Activated CD4-positive, CD25-positive, alpha-beta regulatory T cell treated with anti-CD3 and anti-CD28 coated beads, Interleukin-2, amount 50 U/mL, for 16 hours (primary cell): ENCODE results near the gene FAM72B.
"Not testable (repeated sequence)": the region's sequence is repeated elsewhere in the genome, so short reads cannot be mapped to it uniquely, and the experiment has no call there.

Experiments
- DNase-seq: peaks from one replicate; pipeline ENCODE4 v3.0.0-alpha.2; 2020; ENCODE audit warnings: low read depth, low spot score

FAM72B gene

DNA sequence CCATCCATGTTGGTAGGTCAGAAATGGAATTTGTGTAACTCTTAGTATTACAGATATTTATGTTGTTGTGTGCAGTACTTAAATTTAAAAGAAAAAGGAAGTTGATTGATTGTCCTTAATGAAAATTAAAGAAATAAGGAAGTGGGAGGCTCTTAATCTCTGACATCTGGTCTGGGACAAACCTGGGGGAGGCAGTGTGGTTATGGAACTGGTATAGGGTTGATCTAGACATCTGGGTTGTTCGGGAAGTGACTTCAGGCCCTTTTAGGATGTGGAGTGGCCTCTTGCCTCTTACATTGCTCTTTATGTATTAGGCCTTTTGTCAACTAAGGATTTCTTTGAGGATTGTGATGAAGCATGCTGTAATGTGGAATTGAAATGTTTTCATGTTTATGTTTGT is 16.1 kb upstream of the FAM72B start:
- not testable (repeated sequence) for DNase-seq

DNA sequence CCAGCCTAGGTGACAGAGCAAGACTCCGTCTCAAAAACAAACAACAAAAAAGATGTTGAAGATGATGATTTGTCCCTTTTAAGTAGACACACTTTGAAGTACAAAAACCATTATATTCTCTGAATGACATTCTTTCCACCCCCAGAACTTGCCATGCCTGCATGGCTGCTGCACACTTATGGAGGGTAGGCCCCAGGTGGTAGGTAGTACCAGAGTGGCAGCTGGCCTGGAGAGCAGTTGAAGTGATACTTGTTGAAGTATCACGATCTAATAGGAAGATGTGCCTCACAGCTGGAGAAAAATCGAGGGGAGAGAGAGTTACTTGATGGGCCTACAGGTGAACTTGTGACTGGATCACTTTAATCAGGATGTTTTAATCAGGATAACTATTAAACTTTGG is 15.6 kb upstream of the FAM72B start:
- not testable (repeated sequence) for DNase-seq

DNA sequence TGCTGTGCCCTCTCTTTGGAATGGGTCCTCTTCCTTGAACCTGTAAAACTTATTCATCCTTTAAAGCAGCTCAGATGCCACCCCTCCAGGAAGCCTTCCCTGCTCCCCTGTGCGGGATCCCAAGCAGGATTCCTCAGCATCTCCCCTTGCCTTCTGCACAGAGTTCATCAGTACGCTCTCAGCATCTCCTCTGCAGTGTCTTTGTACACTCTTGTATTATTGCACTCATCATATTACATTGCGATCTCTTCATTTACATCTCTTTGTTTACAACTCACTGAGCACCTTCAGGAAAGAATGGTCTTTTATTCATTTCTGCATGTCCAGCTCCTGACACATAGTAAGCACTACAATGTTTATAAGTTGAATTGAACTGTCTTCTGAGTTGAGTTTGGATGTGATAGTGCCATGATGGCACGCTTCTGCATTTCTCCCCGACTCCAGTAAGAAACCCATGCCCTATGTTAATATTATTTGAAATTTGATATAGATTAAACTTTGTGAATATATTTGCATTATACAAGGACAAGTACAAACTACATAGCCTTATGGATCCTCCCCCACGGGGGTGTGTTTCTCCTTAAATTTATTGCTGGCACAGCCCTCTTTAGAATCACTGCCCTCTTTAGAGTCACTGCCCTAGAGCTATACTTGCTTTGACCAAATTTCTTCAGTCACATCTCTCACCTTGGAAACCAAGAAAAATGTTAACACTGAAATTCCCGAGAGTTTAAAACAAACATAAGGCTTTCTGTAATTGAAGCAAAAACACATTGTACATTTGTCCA is 13.1 kb upstream of the FAM72B start:
- DNase-seq = not testable (repeated sequence)

DNA sequence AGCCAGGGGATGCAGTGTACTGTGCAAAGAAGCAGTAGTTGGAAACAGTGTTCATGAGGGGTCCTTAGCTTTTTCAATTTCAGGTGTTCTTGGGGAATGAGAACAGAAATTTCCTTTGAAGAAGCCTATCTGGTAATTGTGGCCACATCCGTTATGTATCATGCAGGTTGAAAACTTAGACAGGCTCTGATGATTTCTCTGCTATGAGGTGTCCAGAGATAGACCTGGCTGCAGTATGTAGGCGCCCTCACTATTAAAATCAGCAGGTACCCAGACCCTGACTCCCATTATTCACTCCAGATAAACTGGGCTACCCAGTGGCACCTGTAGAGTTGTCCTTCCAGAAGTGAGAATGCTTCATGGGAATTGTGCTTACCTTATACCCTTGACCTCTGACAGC is 8.4 kb upstream of the FAM72B start:
- DNase-seq = not testable (repeated sequence)

DNA sequence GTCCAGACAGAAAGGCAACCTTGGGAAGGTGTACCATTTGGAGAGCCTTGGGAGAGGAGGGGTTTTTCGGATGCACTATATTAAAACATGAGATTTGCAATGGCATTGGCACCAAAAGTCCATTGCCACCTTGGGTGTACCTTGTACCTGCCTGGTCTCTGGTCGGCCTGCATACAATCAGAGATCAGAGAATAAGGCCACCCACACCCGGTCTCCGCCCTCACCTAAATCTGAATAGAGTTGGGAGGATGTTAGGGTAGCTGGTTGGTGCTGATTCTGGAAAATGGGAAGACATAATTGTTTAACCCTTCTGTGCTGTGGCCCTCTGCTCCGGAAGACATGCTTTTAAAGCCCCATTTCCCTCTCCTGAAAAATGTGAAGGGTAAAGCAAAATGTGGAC is 3.8 kb upstream of the FAM72B start:
- not testable (repeated sequence) for DNase-seq

DNA sequence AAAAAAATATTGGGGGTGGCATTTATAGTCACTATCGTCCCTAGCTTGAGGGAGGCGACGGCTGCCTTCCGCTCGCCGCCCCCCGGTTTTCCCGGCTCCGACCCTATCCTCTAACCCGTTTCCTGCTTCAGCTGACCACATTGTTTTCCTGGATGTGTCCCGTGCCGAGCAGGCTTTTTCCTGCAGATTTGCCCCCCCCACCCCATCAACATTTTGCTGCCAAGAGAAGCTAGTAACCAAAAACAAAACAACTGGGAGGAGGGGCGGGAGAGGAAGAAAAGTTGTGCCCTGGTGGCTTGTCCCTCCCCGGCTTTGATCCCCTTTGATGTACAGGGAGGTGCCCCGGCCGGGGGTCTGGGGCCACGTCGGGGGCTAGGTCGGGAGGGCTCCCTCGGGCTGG is 2.1 kb upstream of the FAM72B start:
- DNase-seq = not testable (repeated sequence)

DNA sequence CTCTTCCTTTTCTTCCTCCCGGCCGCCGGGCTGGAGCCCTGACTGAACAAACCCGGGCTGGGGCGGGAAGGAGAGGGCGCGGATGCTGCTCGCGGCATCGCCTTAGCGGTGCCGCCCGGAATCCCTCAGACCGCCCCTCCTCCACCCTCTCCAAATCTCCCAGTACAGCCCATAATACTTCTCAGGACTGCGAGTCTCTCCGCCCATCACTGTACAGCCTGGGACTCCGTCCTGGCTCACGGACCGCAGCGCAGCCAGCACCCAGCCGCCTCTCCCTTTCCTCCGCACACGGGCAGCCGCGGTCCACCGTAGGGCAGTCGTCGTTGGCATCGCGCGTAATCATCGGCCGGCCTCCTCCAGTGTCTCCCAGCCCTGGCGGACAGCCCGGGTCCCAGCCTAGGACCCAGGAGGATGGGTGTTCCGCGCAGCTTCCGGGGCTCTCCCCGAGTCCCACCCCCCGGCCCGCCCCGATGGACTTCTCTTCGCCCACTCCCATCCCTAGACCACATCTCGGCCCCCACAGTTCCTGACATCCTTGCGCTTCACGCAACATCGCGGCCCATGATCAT is 1.1 kb upstream of the FAM72B start:
- not testable (repeated sequence) for DNase-seq

DNA sequence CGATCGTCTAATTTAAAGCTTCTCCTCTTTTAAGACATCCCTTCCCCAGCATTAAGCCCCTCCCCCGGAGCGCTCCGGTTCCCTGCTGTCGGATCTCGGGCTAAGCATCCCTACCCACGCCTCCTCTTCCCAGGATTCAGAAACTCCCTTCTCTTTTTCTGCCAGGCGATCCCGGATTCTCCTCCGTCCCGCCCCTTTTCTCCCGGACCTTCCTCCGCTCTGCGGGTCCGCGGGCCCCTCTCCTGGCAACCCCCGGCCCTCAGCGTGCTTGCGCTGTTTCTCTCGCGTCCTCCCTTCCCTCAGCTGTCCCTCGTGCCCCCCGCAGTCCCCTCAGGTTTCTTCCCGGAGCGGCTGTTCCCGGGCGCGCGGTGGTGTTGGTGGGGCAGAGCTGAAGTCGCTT is 273 bp downstream of the FAM72B start:
- not testable (repeated sequence) for DNase-seq

DNA sequence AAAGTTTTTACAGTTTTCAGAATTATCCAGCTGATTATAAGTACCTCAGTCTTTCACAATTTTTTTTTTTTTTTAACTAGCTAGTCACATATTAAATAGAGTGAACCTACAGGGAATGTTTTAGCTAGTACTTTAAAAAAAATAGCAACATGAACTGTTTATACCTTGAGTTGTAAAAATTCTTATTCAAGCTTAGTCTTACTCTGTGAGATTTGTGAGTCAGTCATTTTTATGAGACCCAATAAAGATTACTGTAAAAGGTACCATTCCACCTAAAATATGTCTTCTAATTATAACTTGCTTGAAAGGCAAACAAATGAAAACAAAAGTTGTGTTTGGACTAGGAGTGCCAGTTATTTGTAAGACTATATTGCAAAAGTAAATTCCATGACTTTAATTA is 5.9 kb downstream of the FAM72B start:
- DNase-seq = not testable (repeated sequence)

DNA sequence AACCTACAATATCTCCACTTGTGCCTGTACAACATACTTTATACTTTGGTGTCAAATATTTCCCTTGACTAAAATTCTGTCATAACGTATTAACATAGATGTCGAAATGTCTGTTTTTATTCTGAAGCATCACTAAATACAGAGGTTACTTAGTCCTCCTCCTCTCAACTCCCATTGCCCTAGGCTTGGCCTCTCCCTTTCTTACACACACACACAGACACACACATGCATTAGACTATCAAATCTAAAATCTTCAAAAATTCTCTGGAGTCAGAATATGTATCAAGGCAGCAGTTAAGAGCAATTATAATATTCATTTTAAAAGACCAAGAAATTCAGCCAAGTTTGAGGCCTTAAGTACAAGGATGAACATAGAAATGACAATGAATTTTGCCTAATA is 7.5 kb downstream of the FAM72B start:
- not testable (repeated sequence) for DNase-seq

DNA sequence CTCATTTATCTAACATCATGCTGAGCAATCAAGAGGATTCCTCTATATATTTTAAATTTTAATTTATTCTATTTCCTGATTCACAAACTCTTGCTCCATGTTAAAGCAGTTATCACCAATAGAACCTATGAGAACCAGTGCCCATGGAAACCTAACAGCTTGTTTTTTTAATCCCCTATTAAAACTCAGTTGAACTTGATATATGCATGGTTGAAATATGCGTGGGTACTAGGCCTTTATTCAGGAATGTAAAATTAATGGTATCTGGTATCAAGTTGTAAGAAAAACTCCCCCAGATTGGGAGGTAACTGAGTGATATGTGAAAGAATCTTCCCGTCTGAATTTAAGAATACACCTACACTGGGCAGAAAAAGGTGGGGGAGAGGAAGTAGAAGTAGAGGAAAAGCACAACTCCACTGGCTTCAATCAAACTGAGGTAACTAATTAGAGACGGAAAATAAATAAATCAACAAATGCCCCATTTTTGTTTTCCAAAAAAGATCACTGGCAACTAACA is 15.9 kb downstream of the FAM72B start:
- not testable (repeated sequence) for DNase-seq

DNA sequence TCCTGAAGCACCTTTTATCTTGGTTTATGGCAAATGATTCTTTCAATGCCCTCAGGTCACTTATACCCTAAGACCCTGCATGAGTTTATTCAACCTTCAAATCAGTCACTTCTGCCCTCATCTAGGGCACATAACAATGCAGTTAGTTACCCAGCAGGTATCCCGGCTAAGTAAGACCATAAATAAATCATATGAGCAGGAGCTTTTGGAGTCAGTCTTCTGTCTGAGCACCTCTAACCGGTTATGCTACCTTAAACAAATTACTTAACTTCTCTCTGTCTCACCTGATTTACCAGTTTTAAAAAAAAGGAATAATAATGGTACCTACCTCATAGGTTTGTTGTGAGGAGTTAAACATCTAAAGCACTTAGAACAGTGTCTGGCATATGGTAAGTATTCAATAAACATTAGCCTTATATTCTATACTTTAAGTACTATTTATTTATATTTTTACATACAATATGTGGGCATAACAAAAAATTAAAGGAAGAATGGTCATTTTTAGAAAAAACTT is 16.9 kb downstream of the FAM72B start:
- not testable (repeated sequence) for DNase-seq

DNA sequence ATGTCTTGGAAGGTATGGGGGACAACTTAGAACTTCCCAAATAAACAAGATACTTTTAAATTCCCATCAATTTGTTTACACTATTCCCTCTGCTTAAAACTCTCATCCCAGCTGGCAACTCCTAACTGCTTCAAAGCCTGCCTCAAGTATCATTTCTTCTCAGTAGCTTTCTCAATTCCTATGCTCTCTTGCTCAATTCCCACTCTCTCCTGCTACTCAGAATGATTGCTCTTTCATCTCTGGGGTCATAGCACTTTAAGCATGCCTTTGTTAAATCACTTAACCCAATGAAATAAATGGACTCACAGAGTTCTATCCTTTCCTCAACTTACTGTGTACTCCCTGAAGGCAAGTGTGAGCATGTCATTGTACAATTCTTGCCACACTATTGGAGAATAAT is 18.8 kb downstream of the FAM72B start:
- DNase-seq = not testable (repeated sequence)

DNA sequence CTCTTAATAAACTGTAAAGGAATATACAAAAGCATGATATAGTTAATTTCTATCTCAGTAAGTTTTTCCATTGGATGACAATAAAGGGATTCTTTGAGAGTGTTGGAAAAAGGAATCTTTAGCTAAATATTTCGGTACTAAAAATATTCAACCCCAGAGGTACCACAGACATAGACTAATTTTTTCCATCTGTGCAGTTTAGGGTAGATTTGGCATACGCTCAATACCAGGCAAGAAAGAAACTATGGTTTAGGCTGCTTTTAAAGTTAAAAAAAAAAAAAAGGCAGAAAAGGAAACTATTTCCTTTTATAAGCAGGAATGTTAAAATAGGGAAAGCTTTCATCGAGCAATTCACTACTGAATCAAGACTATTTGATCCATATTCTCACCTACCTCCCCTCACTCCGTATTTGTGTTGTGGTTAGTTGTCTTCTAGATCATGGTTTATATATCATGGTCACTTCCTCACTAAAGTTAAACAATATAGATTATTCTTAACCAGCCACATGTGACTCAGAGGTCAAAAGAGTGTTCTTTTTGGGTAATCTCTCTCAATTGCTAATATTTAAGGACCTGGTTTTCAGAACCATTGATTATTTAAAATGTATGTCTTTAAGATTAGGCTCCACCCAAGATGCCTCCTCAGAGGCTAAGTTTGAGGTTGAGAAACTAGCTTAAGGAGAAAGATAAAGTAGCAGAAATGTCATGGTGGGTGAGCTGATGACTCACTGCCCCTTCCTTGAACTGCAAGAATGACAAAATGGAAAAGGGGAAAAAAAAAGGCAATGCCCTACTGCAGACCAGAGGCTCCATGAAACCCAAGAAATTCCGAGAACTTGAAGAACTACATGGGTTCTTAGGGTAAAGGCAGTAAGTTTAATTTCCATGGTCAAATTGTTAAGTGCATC is 20.0 kb downstream of the FAM72B start:
- not testable (repeated sequence) for DNase-seq

DNA sequence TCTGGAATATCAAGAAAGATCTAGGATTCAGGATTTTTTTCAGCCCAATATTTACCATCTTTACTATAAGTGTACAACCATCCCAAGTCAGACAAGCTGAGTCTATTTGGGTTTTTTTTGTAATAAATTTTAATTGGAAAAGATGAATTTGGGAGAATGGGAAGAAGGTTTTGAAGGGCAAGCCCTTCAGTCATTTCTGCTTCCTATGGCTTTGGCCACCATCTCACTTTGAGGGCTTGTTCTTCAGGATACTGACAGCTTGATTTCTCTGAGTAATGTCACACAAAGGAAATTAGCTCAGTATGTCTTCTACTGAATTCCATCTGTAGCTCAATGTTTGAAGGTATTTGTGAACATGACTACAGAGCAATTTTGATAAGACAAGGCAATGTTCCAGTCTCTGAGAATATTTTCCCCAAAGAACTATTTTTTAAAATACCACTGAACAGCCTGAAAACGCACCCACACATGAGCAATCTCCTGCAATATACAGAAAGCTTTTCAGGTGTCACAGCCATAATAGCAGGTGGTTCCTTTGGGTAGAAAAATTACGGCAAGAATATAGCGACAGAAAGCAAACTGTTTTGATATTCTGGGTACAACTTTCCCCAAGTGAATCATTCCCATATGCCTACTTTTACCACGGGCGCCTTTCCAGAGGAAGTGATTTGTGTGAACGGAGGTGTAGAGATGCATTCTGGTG is 22.8 kb downstream of the FAM72B start:
- DNase-seq = not testable (repeated sequence)

DNA sequence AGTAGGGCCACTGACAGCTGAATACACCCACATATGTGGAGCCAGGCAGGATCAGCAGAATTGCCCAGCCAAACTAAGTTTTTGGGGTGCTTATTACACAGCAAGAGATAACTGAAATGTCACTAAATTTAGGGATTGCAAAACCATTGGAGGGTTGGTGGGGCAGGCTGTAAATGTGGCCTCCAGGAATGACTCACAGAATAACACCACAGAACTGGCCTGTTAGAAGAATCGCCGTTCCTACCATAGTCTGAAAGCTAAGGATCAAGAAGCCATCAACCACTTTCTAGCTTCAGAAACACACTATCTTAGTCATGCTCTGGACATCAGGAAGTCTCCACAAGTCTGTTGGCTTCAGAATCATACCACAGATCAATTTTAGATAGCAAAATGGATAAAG is 24.0 kb downstream of the FAM72B start:
- DNase-seq = not testable (repeated sequence)

DNA sequence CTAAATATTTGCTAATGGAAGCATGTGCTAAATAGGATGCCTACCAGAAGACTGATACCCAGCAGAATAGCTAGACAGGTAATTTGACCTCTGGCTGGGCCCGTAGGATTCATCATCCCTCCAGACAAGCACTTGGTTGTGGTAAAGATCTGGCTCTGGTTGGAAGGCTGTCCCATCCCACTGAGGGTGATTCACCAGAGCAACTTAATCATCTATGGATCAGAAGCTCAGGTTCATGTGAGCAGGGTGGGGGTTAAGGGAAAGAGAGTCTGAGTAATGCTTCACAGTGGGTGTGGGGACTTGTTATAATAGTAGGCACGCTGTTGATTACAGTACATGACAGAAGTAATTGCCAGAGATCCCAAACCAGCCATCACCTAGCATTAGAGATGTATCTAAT is 26.5 kb downstream of the FAM72B start:
- not testable (repeated sequence) for DNase-seq

DNA sequence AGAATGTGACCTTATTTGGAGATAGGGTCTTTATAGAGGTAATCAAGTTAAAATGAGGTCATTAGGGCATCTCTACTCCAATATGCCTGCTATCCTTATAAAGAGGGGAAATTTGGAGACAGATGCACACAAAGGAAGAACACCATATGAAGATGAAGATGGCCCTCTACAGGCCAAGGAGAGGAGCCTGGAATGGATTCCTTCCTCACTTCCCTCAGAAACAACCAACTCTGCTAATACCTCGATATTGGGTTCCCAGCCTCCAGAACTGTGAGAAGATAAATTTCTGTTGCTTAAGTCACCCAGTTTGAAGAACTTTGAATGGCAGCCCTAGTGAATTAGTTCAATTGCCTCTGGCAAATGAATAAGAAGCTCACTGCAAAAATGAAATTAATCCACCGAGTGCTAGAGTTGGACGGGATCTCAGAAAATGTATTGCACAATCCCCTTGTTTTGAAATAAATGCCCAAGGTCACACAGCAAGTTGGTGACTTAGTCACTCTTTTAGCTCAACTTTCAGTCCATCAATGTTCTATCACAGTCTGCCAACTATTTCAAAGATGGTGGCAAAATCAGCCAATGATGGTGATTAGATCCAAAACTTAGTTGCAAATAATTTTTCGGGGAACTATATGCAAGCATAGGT is 27.1 kb downstream of the FAM72B start:
- DNase-seq = not testable (repeated sequence)

DNA sequence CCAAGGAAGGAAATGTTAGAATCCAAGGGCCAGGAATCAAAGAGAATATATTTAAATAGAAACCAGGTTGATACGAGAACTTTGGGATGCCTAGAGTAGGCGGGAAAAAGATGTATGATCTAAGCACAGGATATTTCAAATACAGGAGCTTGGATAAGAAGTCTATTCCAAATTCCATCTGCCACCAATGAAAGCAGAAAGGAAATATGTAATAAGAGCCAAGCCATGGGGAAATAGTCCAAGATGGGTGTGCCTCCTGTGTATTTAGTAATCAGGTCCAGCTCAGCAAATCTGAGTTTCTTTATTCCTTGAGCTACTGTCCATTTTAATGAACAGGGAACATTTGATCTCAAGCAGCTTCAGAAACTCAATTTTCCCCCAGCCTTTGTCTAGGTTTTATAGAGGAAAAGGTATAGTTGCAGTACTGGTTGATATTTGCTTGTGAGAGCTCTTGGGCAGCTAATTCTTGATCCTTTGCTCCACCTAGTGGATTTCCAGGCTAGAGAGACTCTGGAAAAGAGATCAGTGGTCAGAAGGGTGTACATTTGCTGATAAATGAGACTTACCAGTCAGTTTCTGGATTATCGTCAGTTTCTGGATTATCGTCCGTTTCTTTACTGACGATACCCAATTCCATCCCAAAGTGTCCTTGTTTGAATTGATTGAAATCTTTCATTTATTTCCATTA is 28.3 kb downstream of the FAM72B start:
- DNase-seq = not testable (repeated sequence)

DNA sequence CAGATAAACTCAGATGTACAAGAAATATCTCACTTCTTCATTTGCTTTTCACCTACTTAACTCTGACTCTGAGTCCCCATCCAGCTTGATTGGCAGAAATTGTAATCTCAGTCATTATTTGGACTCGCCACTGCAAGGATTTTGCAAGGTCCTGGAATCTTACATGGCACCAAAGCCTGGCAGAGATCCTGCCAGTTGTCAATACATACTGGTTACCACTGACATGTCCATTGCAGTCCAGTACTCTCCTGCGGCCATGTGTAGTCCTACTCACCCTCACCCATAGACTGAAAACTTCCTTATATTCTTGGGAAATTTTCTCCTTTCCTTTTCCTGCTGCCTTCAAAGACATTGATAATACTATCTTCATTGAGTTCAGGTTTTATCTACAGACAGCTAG is 29.3 kb downstream of the FAM72B start:
- DNase-seq = not testable (repeated sequence)
